Panc1 (cell line): ENCODE data around the gene TCEA3. TPM values are rescaled to one million over a fixed set of nuclear protein-coding genes. Genes with fewer than 3 reads are reported as not detected.

Source experiments
- ATAC-seq: fragments of 200-7000 bp; cut with Tn5 transposase; 2 replicates; pipeline ENCODE4 v1.9.1; 2020; ENCODE audit warnings: mild to moderate bottlenecking, moderate library complexity
- BruUV-seq: library from RNA; stranded (reverse); fragments of 400-500 nt; replicated peaks from 2 replicates; lab custom pipeline; 2021; lab: Mats Ljungman, UMichigan
- CTCF ChIA-PET: fragments of 300-600 bp; sonication (Branson Sonifier 250); formaldehyde crosslinking; loops from one replicate; lab custom pipeline; 2022; ENCODE audit warnings: antibody characterized with exemption; lab: Charles Lee
- POLR2A ChIA-PET: fragments of 300-600 bp; sonication (Branson Sonifier 250); formaldehyde crosslinking; loops from one replicate; lab custom pipeline; 2022; ENCODE audit warnings: antibody characterized with exemption; lab: Charles Lee
- DNase-seq: peaks from one replicate; pipeline ENCODE4 v3.0.0-alpha.2; 2010; ENCODE audit warnings: low read depth, low spot score
- H3K27ac ChIP-seq: 2 replicates; pipeline ENCODE4 v1.5.1; 2011; ENCODE audit warnings: mild to moderate bottlenecking, low read length, inconsistent platforms
- H3K27me3 ChIP-seq: fragments of 200-500 bp; sonication (Bioruptor generic); 2 replicates; pipeline ENCODE4 v1.6.0; 2014; ENCODE audit warnings: low read length, inconsistent platforms; ENCODE audit not compliant: control insufficient read depth, insufficient read depth
- H3K36me3 ChIP-seq: fragments of 200-500 bp; sonication (Bioruptor generic); 2 replicates; pipeline ENCODE4 v1.5.1; 2014; ENCODE audit warnings: inconsistent platforms, mild to moderate bottlenecking, low read length, moderate library complexity; ENCODE audit not compliant: control insufficient read depth, insufficient read depth
- H3K4me1 ChIP-seq: 2 replicates; pipeline ENCODE4 v1.5.1; 2011; ENCODE audit warnings: inconsistent platforms, mild to moderate bottlenecking, low read length, moderate library complexity; ENCODE audit not compliant: control insufficient read depth, insufficient read depth
- H3K4me3 ChIP-seq, 2 experiments: 2 replicates each; pipeline ENCODE4 v1.5.1; 2011 to 2012; ENCODE audit warnings: low read depth in 2 of 2, low read length in 2 of 2, mild to moderate bottlenecking in 2 of 2, inconsistent platforms in 1 of 2, moderate library complexity in 1 of 2
- H3K9me3 ChIP-seq: fragments of 200-500 bp; sonication (Bioruptor generic); 2 replicates; pipeline ENCODE4 v1.5.1; 2014; ENCODE audit warnings: low read depth, mild to moderate bottlenecking, inconsistent platforms, low read length, moderate library complexity; ENCODE audit not compliant: control insufficient read depth, insufficient read depth
- POLR2AphosphoS5 ChIP-seq: IDR thresholded peaks from 2 replicates; pipeline ENCODE4 v1.6.1; 2012; ENCODE audit warnings: mild to moderate bottlenecking, low read depth, low read length, moderate library complexity
- SIN3A ChIP-seq: IDR thresholded peaks from 2 replicates; pipeline ENCODE4 v1.6.1; 2012; ENCODE audit warnings: low read depth, mild to moderate bottlenecking, low read length, moderate library complexity, borderline replicate concordance; ENCODE audit not compliant: insufficient read depth
- TCF7L2 ChIP-seq: IDR thresholded peaks from 2 replicates; pipeline ENCODE4 v1.6.1; 2011; ENCODE audit warnings: mild to moderate bottlenecking, low read depth, low read length, inconsistent platforms
- in situ Hi-C: cut with HindIII; loops from 2 replicates; pipeline ENCODE4 v1.10.0; 2016; ENCODE audit warnings: low sequenced_read_pairs, low pct_unique_long_range_greater_than_20kb
- intact Hi-C: fragments of 100-400 bp; cut with micrococcal nuclease; formaldehyde crosslinking; loops from one replicate; pipeline ENCODE4 v1.10.0; 2022; ENCODE audit not compliant: unreplicated experiment
- total RNA-seq: library from RNA; stranded (reverse); gene quantifications from one replicate; pipeline ENCODE4 v1.2.1, GENCODE V29; 2021; ENCODE audit not compliant: unreplicated experiment
- TF ChIP-seq, protein P1 (sequence below): fragments of 450-650 bp; IDR thresholded peaks from 2 replicates; pipeline ENCODE4 v1.5.1; 2017; ENCODE audit warnings: mild to moderate bottlenecking
- TF ChIP-seq, protein P2 (sequence below), 2 experiments: IDR thresholded peaks; 2 replicates each; pipeline ENCODE4 v1.6.1; 2011 to 2012; ENCODE audit warnings: low read depth in 2 of 2, control low read depth in 1 of 2, low read length in 1 of 2, mild to moderate bottlenecking in 1 of 2, moderate library complexity in 1 of 2; ENCODE audit not compliant: insufficient read depth in 1 of 2

Gene TCEA3
- total RNA-seq, 1 experiment from 2014 or later: 8.3 TPM

GRCh38 chr1:23472351-23473036 lies 47.9 kb upstream of the TCEA3 start:
- H3K36me3 ChIP-seq: no peaks in the 10 kb centered on the region
- in situ Hi-C loops (no loop called here), intact Hi-C loops (no loop called here)
- no TSS peak for BruUV-seq
- no peak overlapping the region for H3K4me3 ChIP-seq
- TF ChIP-seq TCF7L2: no peak
- TF ChIP-seq, protein P1, sequence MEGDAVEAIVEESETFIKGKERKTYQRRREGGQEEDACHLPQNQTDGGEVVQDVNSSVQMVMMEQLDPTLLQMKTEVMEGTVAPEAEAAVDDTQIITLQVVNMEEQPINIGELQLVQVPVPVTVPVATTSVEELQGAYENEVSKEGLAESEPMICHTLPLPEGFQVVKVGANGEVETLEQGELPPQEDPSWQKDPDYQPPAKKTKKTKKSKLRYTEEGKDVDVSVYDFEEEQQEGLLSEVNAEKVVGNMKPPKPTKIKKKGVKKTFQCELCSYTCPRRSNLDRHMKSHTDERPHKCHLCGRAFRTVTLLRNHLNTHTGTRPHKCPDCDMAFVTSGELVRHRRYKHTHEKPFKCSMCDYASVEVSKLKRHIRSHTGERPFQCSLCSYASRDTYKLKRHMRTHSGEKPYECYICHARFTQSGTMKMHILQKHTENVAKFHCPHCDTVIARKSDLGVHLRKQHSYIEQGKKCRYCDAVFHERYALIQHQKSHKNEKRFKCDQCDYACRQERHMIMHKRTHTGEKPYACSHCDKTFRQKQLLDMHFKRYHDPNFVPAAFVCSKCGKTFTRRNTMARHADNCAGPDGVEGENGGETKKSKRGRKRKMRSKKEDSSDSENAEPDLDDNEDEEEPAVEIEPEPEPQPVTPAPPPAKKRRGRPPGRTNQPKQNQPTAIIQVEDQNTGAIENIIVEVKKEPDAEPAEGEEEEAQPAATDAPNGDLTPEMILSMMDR: no peak
- TF ChIP-seq, protein P2, sequence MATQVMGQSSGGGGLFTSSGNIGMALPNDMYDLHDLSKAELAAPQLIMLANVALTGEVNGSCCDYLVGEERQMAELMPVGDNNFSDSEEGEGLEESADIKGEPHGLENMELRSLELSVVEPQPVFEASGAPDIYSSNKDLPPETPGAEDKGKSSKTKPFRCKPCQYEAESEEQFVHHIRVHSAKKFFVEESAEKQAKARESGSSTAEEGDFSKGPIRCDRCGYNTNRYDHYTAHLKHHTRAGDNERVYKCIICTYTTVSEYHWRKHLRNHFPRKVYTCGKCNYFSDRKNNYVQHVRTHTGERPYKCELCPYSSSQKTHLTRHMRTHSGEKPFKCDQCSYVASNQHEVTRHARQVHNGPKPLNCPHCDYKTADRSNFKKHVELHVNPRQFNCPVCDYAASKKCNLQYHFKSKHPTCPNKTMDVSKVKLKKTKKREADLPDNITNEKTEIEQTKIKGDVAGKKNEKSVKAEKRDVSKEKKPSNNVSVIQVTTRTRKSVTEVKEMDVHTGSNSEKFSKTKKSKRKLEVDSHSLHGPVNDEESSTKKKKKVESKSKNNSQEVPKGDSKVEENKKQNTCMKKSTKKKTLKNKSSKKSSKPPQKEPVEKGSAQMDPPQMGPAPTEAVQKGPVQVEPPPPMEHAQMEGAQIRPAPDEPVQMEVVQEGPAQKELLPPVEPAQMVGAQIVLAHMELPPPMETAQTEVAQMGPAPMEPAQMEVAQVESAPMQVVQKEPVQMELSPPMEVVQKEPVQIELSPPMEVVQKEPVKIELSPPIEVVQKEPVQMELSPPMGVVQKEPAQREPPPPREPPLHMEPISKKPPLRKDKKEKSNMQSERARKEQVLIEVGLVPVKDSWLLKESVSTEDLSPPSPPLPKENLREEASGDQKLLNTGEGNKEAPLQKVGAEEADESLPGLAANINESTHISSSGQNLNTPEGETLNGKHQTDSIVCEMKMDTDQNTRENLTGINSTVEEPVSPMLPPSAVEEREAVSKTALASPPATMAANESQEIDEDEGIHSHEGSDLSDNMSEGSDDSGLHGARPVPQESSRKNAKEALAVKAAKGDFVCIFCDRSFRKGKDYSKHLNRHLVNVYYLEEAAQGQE (IDR thresholded peaks at IDR 0.05; ENCODE audit: insufficient read depth in 1 of 2, low read depth in 2 of 2, low read length in 1 of 2): no peak
- no peak for TF ChIP-seq POLR2AphosphoS5
- TF ChIP-seq SIN3A: no peak
- H3K9me3 ChIP-seq: no peaks in the 10 kb centered on the region
- DNase-seq: no peak
- no peaks in the 10 kb centered on the region for H3K27me3 ChIP-seq
- no peak overlapping the region for H3K27ac ChIP-seq
- no peak for ATAC-seq
- POLR2A ChIA-PET: no interaction called here
- H3K4me1 ChIP-seq: peaks cover 13% of the 10 kb centered on the region
- CTCF ChIA-PET: no interaction called here

DNA sequence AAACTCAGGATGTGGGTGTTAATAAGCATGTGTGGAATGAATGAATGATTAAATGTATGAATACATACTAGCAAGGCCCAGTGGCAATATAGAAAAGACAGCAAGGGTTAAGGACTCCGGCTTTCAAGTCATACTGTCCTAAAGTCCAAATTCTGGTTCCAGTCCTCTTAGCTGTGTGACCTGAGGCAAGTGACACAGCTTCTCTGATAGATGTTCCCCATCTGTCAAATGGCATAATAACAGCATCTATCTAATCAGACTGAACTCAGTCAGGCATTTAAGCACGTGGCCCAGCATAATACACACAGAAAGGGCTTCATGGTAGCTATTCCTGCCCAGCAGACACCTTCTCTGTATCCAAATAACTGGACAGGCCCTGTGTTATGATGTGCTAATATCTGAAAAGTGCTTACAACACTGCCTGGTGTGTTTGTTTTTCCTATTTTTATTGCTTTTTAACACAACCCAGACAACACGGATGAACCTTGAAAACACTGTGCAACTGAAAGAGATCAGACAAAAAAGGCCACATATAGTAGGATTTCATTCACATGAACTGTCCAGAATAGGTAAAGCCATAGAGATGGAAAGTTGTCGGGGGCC lies 47.0 kb upstream of the TCEA3 start:
- intact Hi-C loops (no loop called here), in situ Hi-C loops (no loop called here)
- DNase-seq (no peak), ATAC-seq (no peak)
- Histone ChIP-seq H3K4me3 (no peak overlapping the region), H3K4me1 (peaks cover 13% of the 10 kb centered on the region), H3K27me3 (no peaks in the 10 kb centered on the region), H3K36me3 (no peaks in the 10 kb centered on the region), H3K9me3 (no peaks in the 10 kb centered on the region), H3K27ac (no peak overlapping the region)
- TSS peak; percentile 47 for BruUV-seq
- ChIA-PET CTCF (no interaction called here), POLR2A (no interaction called here)
- no peak for TF ChIP-seq SIN3A
- TF ChIP-seq, protein P2 (IDR thresholded peaks at IDR 0.05; ENCODE audit: insufficient read depth in 1 of 2, low read depth in 2 of 2, low read length in 1 of 2): no peak
